Thyroid gland (tissue), 4 donors: ENCODE data around the gene MYO1E.

Experiments used
- CTCF ChIP-seq, 6 experiments: fragments of 200-600 bp in 3 of 6; fragments of 450-650 bp in 3 of 6; sonication (generic) in 3 of 6; IDR thresholded peaks; one replicate each; pipeline ENCODE4 v1.5.1; 2016 to 2019; ENCODE audit warnings: antibody characterized with exemption in 6 of 6, mild to moderate bottlenecking in 2 of 6, inconsistent platforms in 1 of 6, moderate library complexity in 1 of 6
- POLR2A ChIP-seq, 2 donors: fragments of 450-650 bp; IDR thresholded peaks; one replicate each; pipeline ENCODE4 v1.6.1; 2017; ENCODE audit warnings: antibody characterized with exemption in 2 of 2, mild to moderate bottlenecking in 2 of 2, moderate library complexity in 1 of 2

GRCh38 chr15:59303136-59303535, 69.5 kb downstream of the MYO1E start:
- TF ChIP-seq POLR2A (IDR thresholded peaks at IDR 0.05) (no peak), CTCF (IDR thresholded peaks at IDR 0.05) (no peak)
